Left renal cortex interstitium (tissue), 4 donors: ENCODE results near the gene CD33. TPM values are rescaled to one million over a fixed set of nuclear protein-coding genes. Genes with fewer than 3 reads are reported as not detected.

Experiments used
- DNase-seq, 4 donors: peaks; one replicate each; pipeline ENCODE4 v3.0.0-alpha.2; 2013; ENCODE audit warnings: low read depth in 4 of 4, low spot score in 2 of 4, missing footprints in 1 of 4
- polyA plus RNA-seq, 4 donors: library from polyadenylated mRNA; unstranded; fragments of 120-200 nt; gene quantifications; one replicate each; pipeline ENCODE4 v1.2.1, GENCODE V29; 2013; ENCODE audit not compliant: insufficient read length in 4 of 4

Gene CD33
- polyA plus RNA-seq, 4 donors = 1.4 to 2.6 (median 1.6) TPM

GRCh38 chr19:51257471-51257870, 32.6 kb downstream of the CD33 start:
- no peak for DNase-seq

- no peak for DNase-seq
Observed at GRCh38 chr19:51258165-51259160, 33.6 kb downstream of the CD33 start.

GRCh38 chr19:51259348-51260245, 34.7 kb downstream of the CD33 start:
- peak in 2 of 4 donors; percentile 9 to 28 for DNase-seq

DNA sequence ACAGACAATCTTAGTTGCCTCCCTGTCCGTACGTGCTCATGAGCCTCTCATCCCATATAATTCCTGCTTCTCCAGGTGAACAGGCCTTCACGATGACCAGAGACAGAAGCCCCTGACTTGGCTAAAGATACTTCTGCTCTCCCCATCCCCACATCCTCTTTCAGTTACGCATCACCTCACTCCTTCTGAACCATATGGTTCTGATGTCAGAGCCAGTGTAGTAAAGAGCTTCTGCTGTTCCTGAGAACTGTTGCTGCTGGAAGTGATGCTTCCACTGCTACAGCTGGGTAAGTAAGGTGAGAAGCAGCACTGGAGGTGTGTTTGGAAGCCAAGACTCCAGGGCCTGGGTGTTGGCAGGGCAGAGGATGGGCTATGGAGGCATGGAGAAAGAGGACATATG, 38.9 kb downstream of the CD33 start:
- no peak for DNase-seq

DNA sequence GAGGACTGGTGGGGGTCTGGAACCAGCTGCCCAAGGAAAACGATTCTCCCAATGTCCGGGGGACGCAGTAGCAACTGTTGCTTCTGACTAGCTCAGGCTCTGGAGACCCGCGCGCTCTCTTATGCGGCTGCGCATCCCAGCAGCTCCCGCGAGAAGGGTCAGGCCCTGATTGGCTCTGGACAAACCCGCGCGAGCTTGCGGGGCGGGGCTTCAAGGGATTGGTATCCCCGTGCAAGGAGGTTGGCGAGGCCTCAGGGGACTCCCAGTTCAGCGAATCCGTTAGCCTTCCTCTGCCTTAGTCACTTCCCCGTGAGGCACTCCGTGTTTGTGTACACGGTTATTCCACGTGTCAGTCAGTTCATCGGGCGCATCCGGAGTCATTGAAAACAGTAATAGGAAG, 46.2 kb downstream of the CD33 start:
- no peak for DNase-seq

- no peak for DNase-seq
Observed at GRCh38 chr19:51272183-51272810, 47.4 kb downstream of the CD33 start.

DNA sequence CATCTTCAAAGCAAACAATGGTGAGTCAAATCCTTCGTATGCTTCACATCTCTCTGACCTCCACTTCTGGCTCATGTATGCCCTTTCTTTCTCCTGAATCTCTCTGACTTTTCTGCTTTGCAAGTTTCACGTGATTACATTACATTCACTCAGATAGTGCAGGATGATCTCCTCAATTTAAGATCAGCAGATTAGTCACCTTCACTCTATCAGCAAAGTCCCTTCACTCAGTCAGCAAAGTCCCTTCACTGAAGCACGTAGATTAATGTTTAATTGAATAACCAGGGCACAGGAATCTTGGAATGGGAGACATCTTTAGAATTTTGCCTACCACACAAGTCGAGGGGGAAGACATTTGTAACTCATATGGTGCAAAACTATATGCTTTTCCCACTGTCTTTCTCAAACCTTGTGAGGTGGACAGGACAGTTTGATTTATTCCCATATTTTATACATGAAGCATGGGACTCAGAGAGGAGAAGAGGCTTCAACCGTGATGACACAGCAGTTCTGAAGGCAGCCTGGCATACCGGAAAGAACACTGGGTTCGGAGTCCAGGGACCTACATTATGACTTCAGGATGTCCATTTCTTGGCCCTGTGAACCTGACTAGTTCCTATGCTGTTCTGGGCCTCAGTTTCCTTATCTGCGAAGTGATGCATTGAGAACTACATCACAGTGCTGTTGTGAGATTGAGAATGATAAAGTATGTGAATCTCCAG, 49.3 kb downstream of the CD33 start:
- no peak for DNase-seq

GRCh38 chr19:51277112-51277511, 52.2 kb downstream of the CD33 start:
- DNase-seq = no peak

DNA sequence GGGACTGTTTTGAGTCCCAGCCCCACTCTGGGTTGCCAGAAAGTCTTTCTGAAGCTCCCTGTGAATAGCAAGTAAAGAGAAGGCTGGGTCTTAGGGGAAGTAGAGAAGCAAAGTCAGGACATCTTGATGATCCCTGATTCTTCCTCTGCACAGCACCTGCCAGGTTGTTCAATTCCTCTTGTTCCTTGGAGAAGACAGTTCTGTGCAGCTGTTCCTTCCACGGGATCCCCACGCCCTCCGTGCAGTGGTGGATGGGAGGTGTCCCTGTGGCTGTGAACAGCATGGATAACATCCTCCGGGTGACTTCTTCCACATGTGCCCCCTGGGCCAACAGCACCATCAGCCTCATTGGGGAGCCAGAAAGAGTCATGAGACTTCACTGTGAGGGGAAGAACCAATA, 57.5 kb downstream of the CD33 start:
- no peak for DNase-seq

DNA sequence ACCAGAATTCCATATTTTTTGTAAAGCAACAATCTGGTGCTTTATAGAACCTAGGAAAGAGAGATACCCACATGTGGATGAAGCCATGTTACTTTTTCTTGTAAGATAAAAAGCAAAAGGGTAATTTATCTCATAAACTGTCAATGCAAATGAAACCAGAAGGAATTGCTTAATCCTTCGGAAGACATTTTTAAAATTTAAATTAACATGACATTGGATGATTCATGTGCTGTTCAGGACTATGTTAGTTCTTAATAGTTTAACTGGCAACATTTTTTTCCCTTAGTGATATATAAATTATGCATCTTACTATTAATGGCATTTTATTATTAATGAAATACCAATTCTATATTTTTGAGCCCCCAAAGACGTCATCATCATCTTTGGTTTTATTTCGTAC, 60.8 kb downstream of the CD33 start:
- no peak for DNase-seq

Other genes starting within 250 kb of the CD33 start
- 1 to 10 TPM; 4.3 to 9.0 (median 5.0) TPM for gene KLK7, start 241.2 kb upstream of the CD33 start, polyA plus RNA-seq
- gene KLK8, start 223.5 kb upstream of the CD33 start, polyA plus RNA-seq = 1 to 10 TPM in 3 of 4 donors, under 1 TPM in 1; 0.90 to 4.2 (median 2.2) TPM
- gene KLK10, start 205.4 kb upstream of the CD33 start, polyA plus RNA-seq = under 1 TPM; 0.13 to 0.48 (median 0.19) TPM
- gene KLK11, start 198.5 kb upstream of the CD33 start, polyA plus RNA-seq = under 1 TPM; 0.30 to 0.81 (median 0.30) TPM
- not detected for gene KLK12, start 190.1 kb upstream of the CD33 start, polyA plus RNA-seq
- under 1 TPM; 0.22 to 0.66 (median 0.38) TPM for gene KLK13, start 160.0 kb upstream of the CD33 start, polyA plus RNA-seq
- under 1 TPM in 2 of 4 donors, not detected in 2; 0.51 to 0.61 TPM for gene KLK14, start 142.2 kb upstream of the CD33 start, polyA plus RNA-seq
- 1 to 10 TPM; 2.8 to 4.7 (median 3.8) TPM for gene CTU1, start 116.7 kb upstream of the CD33 start, polyA plus RNA-seq
- gene SIGLEC9, start 100.2 kb upstream of the CD33 start, polyA plus RNA-seq = 1 to 10 TPM in 3 of 4 donors, under 1 TPM in 1; 0.95 to 2.1 (median 1.5) TPM
- gene SIGLEC7, start 82.8 kb upstream of the CD33 start, polyA plus RNA-seq = 1 to 10 TPM in 1 of 4 donors, under 1 TPM in 3; 0.52 to 1.1 (median 0.70) TPM
- gene SIGLECL1, start 26.0 kb downstream of the CD33 start, polyA plus RNA-seq = not detected
- 1 to 10 TPM; 2.9 to 4.5 (median 4.2) TPM for gene IGLON5, start 86.6 kb downstream of the CD33 start, polyA plus RNA-seq
- gene VSIG10L, start 117.1 kb downstream of the CD33 start, polyA plus RNA-seq = 1 to 10 TPM; 4.2 to 5.6 (median 4.6) TPM
- 100 to 1,000 TPM; 130 to 152 (median 143) TPM for gene ETFB, start 141.3 kb downstream of the CD33 start, polyA plus RNA-seq
- gene CLDND2, start 143.9 kb downstream of the CD33 start, polyA plus RNA-seq = 1 to 10 TPM in 3 of 4 donors, under 1 TPM in 1; 0.99 to 2.9 (median 2.1) TPM
- 1 to 10 TPM in 3 of 4 donors, under 1 TPM in 1; 0.90 to 2.7 (median 2.0) TPM for gene NKG7, start 147.6 kb downstream of the CD33 start, polyA plus RNA-seq
- gene LIM2, start 162.9 kb downstream of the CD33 start, polyA plus RNA-seq = under 1 TPM; 0.25 to 0.40 (median 0.32) TPM
- gene C19orf84, start 165.5 kb downstream of the CD33 start, polyA plus RNA-seq = under 1 TPM in 3 of 4 donors, not detected in 1; 0.10 to 0.22 (median 0.16) TPM
- 1 to 10 TPM in 2 of 4 donors, under 1 TPM in 2; 0.76 to 2.1 (median 1.2) TPM for gene SIGLEC10, start 192.6 kb downstream of the CD33 start, polyA plus RNA-seq
- under 1 TPM in 2 of 4 donors, not detected in 2; 0.04 to 0.07 TPM for gene SIGLEC8, start 233.4 kb downstream of the CD33 start, polyA plus RNA-seq